Gastrocnemius medialis (tissue), 4 donors: ENCODE data around the gene IGF1R. TPM values are rescaled to one million over a fixed set of nuclear protein-coding genes. Genes with fewer than 3 reads are reported as not detected.

Experiments used
- ATAC-seq, 2 donors: fragments of 150-250 bp; one replicate each; pipeline ENCODE4 v1.9.1; 2016
- DNase-seq, 2 donors: peaks; one replicate each; pipeline ENCODE4 v3.0.0-alpha.2; 2019
- H3K27ac ChIP-seq, 4 donors: fragments of 200-600 bp; sonication (generic); 1 replicate in 1 of 4; 2 replicates in 3 of 4; pipeline ENCODE4 v1.5.1; 2016 to 2018; ENCODE audit warnings: mild to moderate bottlenecking in 2 of 4, moderate library complexity in 1 of 4
- H3K27me3 ChIP-seq, 3 donors: fragments of 200-600 bp; sonication (generic) in 2 of 3; 1 replicate in 1 of 3; 2 replicates in 2 of 3; pipeline versions ENCODE4 v1.5.1 to v1.6.0; 2016 to 2019; ENCODE audit warnings: mild to moderate bottlenecking in 1 of 3, moderate library complexity in 1 of 3
- H3K36me3 ChIP-seq, 2 donors: fragments of 200-600 bp; sonication (generic) in 1 of 2; one replicate each; pipeline ENCODE4 v1.5.1; 2017 to 2018
- H3K4me1 ChIP-seq, 2 donors: fragments of 200-600 bp; sonication (generic) in 1 of 2; one replicate each; pipeline ENCODE4 v1.5.1; 2016 to 2017; ENCODE audit warnings: mild to moderate bottlenecking in 2 of 2
- H3K4me3 ChIP-seq, 4 donors: fragments of 200-600 bp; sonication (generic) in 3 of 4; 1 replicate in 1 of 4; 2 replicates in 3 of 4; pipeline ENCODE4 v1.5.1; 2016 to 2019; ENCODE audit warnings: mild to moderate bottlenecking in 2 of 4
- H3K9me3 ChIP-seq, 3 donors: fragments of 200-600 bp; sonication (generic) in 2 of 3; 1 replicate in 1 of 3; 2 replicates in 2 of 3; pipeline ENCODE4 v1.5.1; 2016 to 2019
- CTCF ChIP-seq, 5 experiments: fragments of 450-650 bp in 3 of 5; fragments of 200-600 bp in 2 of 5; sonication (generic) in 2 of 5; IDR thresholded peaks in 4 of 5; conservative IDR thresholded peaks in 1 of 5; 1 replicate in 4 of 5; 2 replicates in 1 of 5; pipeline ENCODE4 v1.5.1; 2016 to 2019; ENCODE audit warnings: antibody characterized with exemption in 5 of 5, mild to moderate bottlenecking in 3 of 5, moderate library complexity in 3 of 5
- POLR2A ChIP-seq, 2 donors: fragments of 450-650 bp; IDR thresholded peaks; one replicate each; pipeline ENCODE4 v1.6.1; 2017; ENCODE audit warnings: antibody characterized with exemption in 2 of 2, mild to moderate bottlenecking in 2 of 2, moderate library complexity in 2 of 2
- in situ Hi-C, 4 donors: fragments of 200-750 bp; cut with MboI; loops; one replicate each; pipeline versions ENCODE4 v1.15.0 to v1.8.0; 2017; ENCODE audit warnings: low sequenced_read_pairs in 4 of 4
- intact Hi-C: fragments of 100-400 bp; cut with DNase I; formaldehyde crosslinking; loops from one replicate; pipeline ENCODE4 v1.15.1; 2023; ENCODE audit warnings: low total_unique reads
- total RNA-seq, 4 donors: library from RNA; depleted of rRNA; stranded (reverse); fragments of >200 nt; gene quantifications; one replicate each; pipeline versions ENCODE4 v1.1.0 to v1.2.3, GENCODE V29; 2016

Gene IGF1R
- total RNA-seq, 4 donors from 2014 or later, result 10.1 to 50.4 (median 12.3) TPM

- ATAC-seq (no peak), DNase-seq (no peak)
- peaks cover 41 to 61% of the 10 kb centered on the region in 2 donors for H3K4me1 ChIP-seq
- no peaks in the 10 kb centered on the region for H3K36me3 ChIP-seq
- H3K9me3 ChIP-seq, result no peaks in the 10 kb centered on the region
- in situ Hi-C loops, result loop anchor here in 1 of 4 donors (25.0 kb wide), 1 partner anchor 103 kb away; no protein-coding TSS in a partner anchor
- H3K27me3 ChIP-seq, result no peaks in the 10 kb centered on the region
- no peak overlapping the region for H3K4me3 ChIP-seq
- intact Hi-C loops, result no loop called here
- TF ChIP-seq POLR2A (IDR thresholded peaks at IDR 0.05) (no peak), CTCF (IDR thresholded peaks at IDR 0.05 in 4 of 5, conservative IDR thresholded peaks at IDR 0.05 in 1 of 5) (no peak)
- peak overlapping the region in 1 of 4 donors; percentile 37 for H3K27ac ChIP-seq
Observed at GRCh38 chr15:98715401-98715800, 67.1 kb downstream of the IGF1R start.

GRCh38 chr15:98715890-98716443 lies 67.6 kb downstream of the IGF1R start:
- peaks cover 41 to 61% of the 10 kb centered on the region in 2 donors for H3K4me1 ChIP-seq

GRCh38 chr15:98717371-98717770 lies 69.0 kb downstream of the IGF1R start:
- no peak for DNase-seq
- Histone ChIP-seq H3K4me3 (no peak overlapping the region), H3K36me3 (no peaks in the 10 kb centered on the region), H3K9me3 (no peaks in the 10 kb centered on the region), H3K27ac (no peak overlapping the region), H3K4me1 (peaks cover 41 to 61% of the 10 kb centered on the region in 2 donors), H3K27me3 (no peaks in the 10 kb centered on the region)
- in situ Hi-C loops, result loop anchor here in 1 of 4 donors (25.0 kb wide), 1 partner anchor 105 kb away; no protein-coding TSS in a partner anchor
- intact Hi-C loops, result no loop called here
- TF ChIP-seq POLR2A (IDR thresholded peaks at IDR 0.05) (no peak), CTCF (IDR thresholded peaks at IDR 0.05 in 4 of 5, conservative IDR thresholded peaks at IDR 0.05 in 1 of 5) (no peak)
- no peak for ATAC-seq

More at GRCh38 chr15:98715890-98716443, 67.6 kb downstream of the IGF1R start:
- peak in 1 of 2 donors; percentile 53 for ATAC-seq
- DNase-seq, result peak; percentile 18 to 37
- H3K36me3 ChIP-seq, result no peaks in the 10 kb centered on the region
- in situ Hi-C loops, result loop anchor here in 1 of 4 donors (25.0 kb wide), 1 partner anchor 104 kb away; no protein-coding TSS in a partner anchor
- TF ChIP-seq CTCF (IDR thresholded peaks at IDR 0.05 in 4 of 5, conservative IDR thresholded peaks at IDR 0.05 in 1 of 5) (no peak), POLR2A (IDR thresholded peaks at IDR 0.05) (no peak)
- H3K27me3 ChIP-seq, result no peaks in the 10 kb centered on the region
- H3K4me3 ChIP-seq, result no peak overlapping the region
- intact Hi-C loops, result no loop called here
- H3K9me3 ChIP-seq, result no peaks in the 10 kb centered on the region
- H3K27ac ChIP-seq, result peak overlapping the region in 1 of 4 donors; percentile 37

- no peak for ATAC-seq
- Histone ChIP-seq H3K36me3 (no peaks in the 10 kb centered on the region), H3K27me3 (no peaks in the 10 kb centered on the region), H3K4me3 (no peak overlapping the region), H3K4me1 (peaks cover 41 to 59% of the 10 kb centered on the region in 2 donors), H3K9me3 (no peaks in the 10 kb centered on the region), H3K27ac (no peak overlapping the region)
- intact Hi-C loops (no loop called here), in situ Hi-C loops (loop anchor here in 1 of 4 donors (25.0 kb wide), 1 partner anchor 106 kb away; no protein-coding TSS in a partner anchor)
- TF ChIP-seq POLR2A (IDR thresholded peaks at IDR 0.05), result no peak
- TF ChIP-seq CTCF (IDR thresholded peaks at IDR 0.05 in 4 of 5, conservative IDR thresholded peaks at IDR 0.05 in 1 of 5), result no peak
- no peak for DNase-seq
Observed at GRCh38 chr15:98717942-98718341, 69.6 kb downstream of the IGF1R start.
